ENCODE measurements around the gene KCNA10. TPM values are rescaled to one million over a fixed set of nuclear protein-coding genes. Genes with fewer than 3 reads are reported as not detected.
"Not testable (repeated sequence)": the region's sequence is repeated elsewhere in the genome, so short reads cannot be mapped to it uniquely, and the experiment has no call there.

KCNA10 gene
- total RNA-seq, 2 experiments from 2014 or later, result not detected

DNA sequence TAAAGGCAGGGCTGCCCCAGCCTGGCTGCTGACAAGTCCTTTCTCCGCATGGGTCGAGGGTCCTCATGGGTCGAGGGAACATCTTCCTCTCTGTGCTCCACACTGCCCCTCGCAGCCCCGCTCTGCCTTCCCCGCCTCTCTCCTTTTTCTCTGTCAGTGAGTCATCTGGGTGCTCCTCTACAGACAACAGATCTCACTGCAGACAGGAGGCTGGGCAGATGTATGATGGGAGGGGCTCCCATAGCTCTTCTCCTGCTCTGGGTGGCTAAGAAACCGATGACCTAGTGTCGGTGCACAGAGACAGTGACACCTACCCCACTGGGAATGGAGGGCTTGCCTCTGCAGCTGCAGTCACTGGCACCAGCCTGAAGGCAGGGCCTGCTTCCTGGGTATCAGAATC is 5.5 kb downstream of the KCNA10 start:
- POLR2A ChIA-PET, result no interaction called here
- BruUV-seq (replicated peaks), result no TSS peak
- no peak overlapping the region for H3K4me3 ChIP-seq (ENCODE audit: low read depth, low read length, poor library complexity, severe bottlenecking)
- H3K9me3 ChIP-seq (ENCODE audit: low read length), result no peaks in the 10 kb centered on the region
- H3K9me2 ChIP-seq (ENCODE audit: insufficient read depth, low read length), result no peaks in the 10 kb centered on the region
- no peak for TF ChIP-seq CTCF (conservative IDR thresholded peaks at IDR 0.05; ENCODE audit: low read length)
- no peak for TF ChIP-seq EZH2phosphoT487 (IDR thresholded peaks at IDR 0.05; ENCODE audit: borderline replicate concordance, low read depth, low read length)
- no peak overlapping the region for H2AFZ ChIP-seq (ENCODE audit: low read length)
- H3K4me1 ChIP-seq (ENCODE audit: insufficient read depth, low read length, poor library complexity, severe bottlenecking), result no peaks in the 10 kb centered on the region
- no peaks in the 10 kb centered on the region for H3K36me3 ChIP-seq (ENCODE audit: insufficient read depth, low read length)
- H4K20me1 ChIP-seq (ENCODE audit: insufficient read depth, low read length), result no peaks in the 10 kb centered on the region
- no peak for DNase-seq (ENCODE audit: low spot score)
- CTCF ChIA-PET (ENCODE audit: unreplicated experiment), result no interaction called here
- H3K79me2 ChIP-seq (ENCODE audit: insufficient read depth, low read depth, low read length), result no peaks in the 10 kb centered on the region
- no peak overlapping the region for H3K27ac ChIP-seq (ENCODE audit: low read depth, low read length, poor library complexity, severe bottlenecking)
- intact Hi-C loops (cut with micrococcal nuclease; ENCODE audit: unreplicated experiment), result no loop called here
- no peak overlapping the region for H3K4me2 ChIP-seq (ENCODE audit: low read length)

- CTCF ChIA-PET (ENCODE audit: unreplicated experiment), result no interaction called here
- H3K27ac ChIP-seq (ENCODE audit: low read depth, low read length, poor library complexity, severe bottlenecking), result no peak overlapping the region
- no peak overlapping the region for H3K4me2 ChIP-seq (ENCODE audit: low read length)
- no peaks in the 10 kb centered on the region for H3K9me3 ChIP-seq (ENCODE audit: low read length)
- DNase-seq (ENCODE audit: low spot score), result no peak
- POLR2A ChIA-PET, result no interaction called here
- H3K4me3 ChIP-seq (ENCODE audit: low read depth, low read length, poor library complexity, severe bottlenecking), result no peak overlapping the region
- BruUV-seq (replicated peaks), result no TSS peak
- intact Hi-C loops (cut with micrococcal nuclease; ENCODE audit: unreplicated experiment), result no loop called here
- no peaks in the 10 kb centered on the region for H4K20me1 ChIP-seq (ENCODE audit: insufficient read depth, low read length)
- no peaks in the 10 kb centered on the region for H3K9me2 ChIP-seq (ENCODE audit: insufficient read depth, low read length)
- TF ChIP-seq EZH2phosphoT487 (IDR thresholded peaks at IDR 0.05; ENCODE audit: borderline replicate concordance, low read depth, low read length), result no peak
- no peak for TF ChIP-seq CTCF (conservative IDR thresholded peaks at IDR 0.05; ENCODE audit: low read length)
- no peaks in the 10 kb centered on the region for H3K79me2 ChIP-seq (ENCODE audit: insufficient read depth, low read depth, low read length)
- no peaks in the 10 kb centered on the region for H3K4me1 ChIP-seq (ENCODE audit: insufficient read depth, low read length, poor library complexity, severe bottlenecking)
- H2AFZ ChIP-seq (ENCODE audit: low read length), result no peak overlapping the region
- H3K36me3 ChIP-seq (ENCODE audit: insufficient read depth, low read length), result no peaks in the 10 kb centered on the region
These were observed 7.5 kb downstream of the KCNA10 start for GRCh38 chr1:110511436-110511835.

GRCh38 chr1:110510921-110511320 is 8.1 kb downstream of the KCNA10 start:
- H2AFZ ChIP-seq (ENCODE audit: low read length); H3K79me2 ChIP-seq (ENCODE audit: insufficient read depth, low read depth, low read length); BruUV-seq (replicated peaks); H3K4me3 ChIP-seq (ENCODE audit: low read depth, low read length, poor library complexity, severe bottlenecking); H3K4me1 ChIP-seq (ENCODE audit: insufficient read depth, low read length, poor library complexity, severe bottlenecking); H3K36me3 ChIP-seq (ENCODE audit: insufficient read depth, low read length); intact Hi-C loops (cut with micrococcal nuclease; ENCODE audit: unreplicated experiment); H3K4me2 ChIP-seq (ENCODE audit: low read length); H3K27ac ChIP-seq (ENCODE audit: low read depth, low read length, poor library complexity, severe bottlenecking); H3K9me2 ChIP-seq (ENCODE audit: insufficient read depth, low read length); H3K9me3 ChIP-seq (ENCODE audit: low read length); H4K20me1 ChIP-seq (ENCODE audit: insufficient read depth, low read length); CTCF ChIA-PET (ENCODE audit: unreplicated experiment); POLR2A ChIA-PET; DNase-seq (ENCODE audit: low spot score): not testable (repeated sequence)
